Mesenchymal stem cell (in vitro differentiated cells and primary cell): ENCODE data around the gene USP17L15.
"Not testable (repeated sequence)": the region's sequence is repeated elsewhere in the genome, so short reads cannot be mapped to it uniquely, and the experiment has no call there.

Source experiments
- DNase-seq: peaks from one replicate; pipeline ENCODE4 v3.0.0-alpha.2; 2013
- H2AFZ ChIP-seq: one replicate; pipeline ENCODE4 v1.6.1; 2013; ENCODE audit warnings: low read depth, mild to moderate bottlenecking, control low read depth, inconsistent platforms, low read length, moderate library complexity
- H2AK5ac ChIP-seq: 2 replicates; pipeline ENCODE4 v1.6.1; 2013; ENCODE audit warnings: low read length, moderate library complexity, mild to moderate bottlenecking, inconsistent platforms; ENCODE audit not compliant: severe bottlenecking
- H2BK120ac ChIP-seq: one replicate; pipeline ENCODE4 v1.6.1; 2013; ENCODE audit warnings: low read depth, mild to moderate bottlenecking, inconsistent platforms, low read length, moderate library complexity
- H2BK12ac ChIP-seq, 2 experiments: one replicate each; pipeline ENCODE4 v1.6.1; 2013; ENCODE audit warnings: inconsistent platforms in 2 of 2, low read length in 2 of 2, mild to moderate bottlenecking in 2 of 2, moderate library complexity in 2 of 2, control low read depth in 1 of 2
- H2BK15ac ChIP-seq: one replicate; pipeline ENCODE4 v1.6.1; 2013; ENCODE audit warnings: mild to moderate bottlenecking, low read depth, inconsistent platforms; ENCODE audit not compliant: poor library complexity, severe bottlenecking
- H2BK5ac ChIP-seq: 2 replicates; pipeline ENCODE4 v1.6.1; 2013; ENCODE audit warnings: low read depth, mild to moderate bottlenecking, low read length, control low read depth, inconsistent platforms; ENCODE audit not compliant: poor library complexity, severe bottlenecking
- H3K14ac ChIP-seq, 2 experiments: one replicate each; pipeline ENCODE4 v1.6.1; 2013; ENCODE audit warnings: inconsistent platforms in 2 of 2, low read length in 2 of 2, control low read depth in 1 of 2, mild to moderate bottlenecking in 1 of 2, moderate library complexity in 1 of 2
- H3K18ac ChIP-seq, 2 experiments: one replicate each; pipeline ENCODE4 v1.6.1; 2013; ENCODE audit warnings: inconsistent platforms in 2 of 2, low read length in 2 of 2, control low read depth in 1 of 2, low read depth in 1 of 2, mild to moderate bottlenecking in 1 of 2
- H3K23ac ChIP-seq, 2 experiments: one replicate each; pipeline ENCODE4 v1.6.1; 2013; ENCODE audit warnings: inconsistent platforms in 2 of 2, low read length in 2 of 2, mild to moderate bottlenecking in 2 of 2, moderate library complexity in 2 of 2, control low read depth in 1 of 2
- H3K27ac ChIP-seq: 2 replicates; pipeline ENCODE4 v1.5.1; 2013; ENCODE audit warnings: mild to moderate bottlenecking, moderate library complexity, low read length, control low read depth, inconsistent platforms; ENCODE audit not compliant: poor library complexity, severe bottlenecking
- H3K27me3 ChIP-seq, 2 experiments: 2 replicates each; pipeline versions ENCODE4 v1.6.1 to v1.7.0; 2013; ENCODE audit warnings: low read length in 2 of 2, mild to moderate bottlenecking in 2 of 2, moderate library complexity in 2 of 2, control low read depth in 1 of 2, inconsistent platforms in 1 of 2; ENCODE audit not compliant: control insufficient read depth in 1 of 2, insufficient read depth in 1 of 2
- H3K36me3 ChIP-seq, 2 experiments: 2 replicates each; pipeline versions ENCODE4 v1.6.1 to v1.7.0; 2013; ENCODE audit warnings: low read length in 2 of 2, control low read depth in 1 of 2, inconsistent platforms in 1 of 2, low read depth in 1 of 2, mild to moderate bottlenecking in 1 of 2; ENCODE audit not compliant: insufficient read depth in 2 of 2, control insufficient read depth in 1 of 2
- H3K4ac ChIP-seq, 2 experiments: one replicate each; pipeline ENCODE4 v1.6.1; 2013; ENCODE audit warnings: inconsistent platforms in 2 of 2, low read length in 2 of 2, mild to moderate bottlenecking in 2 of 2, moderate library complexity in 2 of 2, control low read depth in 1 of 2, low read depth in 1 of 2
- H3K4me1 ChIP-seq: 2 replicates; pipeline ENCODE4 v1.6.1; 2013; ENCODE audit warnings: low read depth, low read length, control low read depth; ENCODE audit not compliant: control insufficient read depth, insufficient read depth
- H3K4me2 ChIP-seq: 2 replicates; pipeline ENCODE4 v1.6.1; 2013; ENCODE audit warnings: low read length, mild to moderate bottlenecking, inconsistent platforms; ENCODE audit not compliant: poor library complexity, severe bottlenecking
- H3K4me3 ChIP-seq, 2 experiments: 2 replicates each; pipeline versions ENCODE4 v1.5.1 to v1.7.0; 2013; ENCODE audit warnings: low read length in 2 of 2, mild to moderate bottlenecking in 2 of 2, control low read depth in 1 of 2, low read depth in 1 of 2; ENCODE audit not compliant: insufficient read depth in 1 of 2
- H3K79me1 ChIP-seq: replicated peaks from 2 replicates; pipeline ENCODE4 v1.6.1; 2013; ENCODE audit warnings: mild to moderate bottlenecking, control low read depth, low read length, inconsistent platforms; ENCODE audit not compliant: poor library complexity, severe bottlenecking
- H3K9ac ChIP-seq: 2 replicates; pipeline ENCODE4 v1.7.0; 2013; ENCODE audit warnings: mild to moderate bottlenecking, low read length, moderate library complexity
- H3K9me3 ChIP-seq: 2 replicates; pipeline ENCODE4 v1.7.0; 2013; ENCODE audit warnings: mild to moderate bottlenecking, low read length; ENCODE audit not compliant: control insufficient read depth
- H4K8ac ChIP-seq: one replicate; pipeline ENCODE4 v1.6.1; 2013; ENCODE audit warnings: inconsistent platforms, mild to moderate bottlenecking, low read length, moderate library complexity
- H4K91ac ChIP-seq: one replicate; pipeline ENCODE4 v1.6.1; 2013; ENCODE audit warnings: mild to moderate bottlenecking, low read length, inconsistent platforms
- whole genome bisulfite sequencing: methylation state at CpG from one replicate; pipeline ENCODE4 v1.1.7; 2013; ENCODE audit warnings: mixed read lengths; 5-methylcytosine and 5-hydroxymethylcytosine counted together

The USP17L15 gene

GRCh38 chr4:9219852-9220251, 14.3 kb upstream of the USP17L15 start, which contains the start of gene USP17L12:
USP17L12 (plus strand) TSS chr4:9220152; CDS start chr4:9220152, 0 bp downstream.
- WGBS: no CpG with 5 or more reads among the region's 13 CpGs

GRCh38 chr4:9224596-9224995, 9.6 kb upstream of the USP17L15 start, which contains the start of gene USP17L13:
USP17L13 (plus strand) TSS chr4:9224896; CDS start chr4:9224896, 0 bp downstream.
- H2BK120ac ChIP-seq, H3K4me2 ChIP-seq, H3K9ac ChIP-seq, H3K23ac ChIP-seq, H3K14ac ChIP-seq, DNase-seq, H3K9me3 ChIP-seq, H2AK5ac ChIP-seq, H2BK5ac ChIP-seq, H3K27me3 ChIP-seq, H2AFZ ChIP-seq, H3K4ac ChIP-seq, H4K8ac ChIP-seq, H3K4me3 ChIP-seq, H3K18ac ChIP-seq, H2BK15ac ChIP-seq, H2BK12ac ChIP-seq, H3K27ac ChIP-seq, H3K36me3 ChIP-seq, H3K4me1 ChIP-seq, H4K91ac ChIP-seq, H3K79me1 ChIP-seq: not testable (repeated sequence)
- WGBS: no CpG with 5 or more reads among the region's 14 CpGs

More at GRCh38 chr4:9219852-9220251, 14.3 kb upstream of the USP17L15 start, which contains the start of gene USP17L12:
- not testable (repeated sequence) for H4K8ac ChIP-seq, H3K4me2 ChIP-seq, H3K9me3 ChIP-seq, H2AK5ac ChIP-seq, H3K9ac ChIP-seq, H3K79me1 ChIP-seq, H3K23ac ChIP-seq, H3K36me3 ChIP-seq, H3K14ac ChIP-seq, H2BK12ac ChIP-seq, H4K91ac ChIP-seq, H3K27me3 ChIP-seq, H2BK120ac ChIP-seq, H3K18ac ChIP-seq, H2BK15ac ChIP-seq, H3K4ac ChIP-seq, H2AFZ ChIP-seq, H3K4me3 ChIP-seq, H3K27ac ChIP-seq, DNase-seq, H2BK5ac ChIP-seq, H3K4me1 ChIP-seq

GRCh38 chr4:9230249-9230648, 3.9 kb upstream of the USP17L15 start:
- WGBS: no CpG with 5 or more reads among the region's 8 CpGs
- H3K9me3 ChIP-seq, H3K27ac ChIP-seq, H3K14ac ChIP-seq, H3K23ac ChIP-seq, H3K27me3 ChIP-seq, H3K4me3 ChIP-seq, H4K91ac ChIP-seq, H2BK120ac ChIP-seq, DNase-seq, H3K4me1 ChIP-seq, H3K4me2 ChIP-seq, H3K79me1 ChIP-seq, H3K9ac ChIP-seq, H3K18ac ChIP-seq, H4K8ac ChIP-seq, H3K4ac ChIP-seq, H2BK5ac ChIP-seq, H2BK12ac ChIP-seq, H2AK5ac ChIP-seq, H2BK15ac ChIP-seq, H3K36me3 ChIP-seq, H2AFZ ChIP-seq: not testable (repeated sequence)

- H2BK120ac ChIP-seq, H3K27me3 ChIP-seq, H2BK5ac ChIP-seq, H4K8ac ChIP-seq, H2AK5ac ChIP-seq, DNase-seq, H4K91ac ChIP-seq, H3K27ac ChIP-seq, H2BK15ac ChIP-seq, H3K9ac ChIP-seq, H3K23ac ChIP-seq, H3K79me1 ChIP-seq, H3K4ac ChIP-seq, H3K4me2 ChIP-seq, H3K4me1 ChIP-seq, H3K14ac ChIP-seq, H2AFZ ChIP-seq, H3K4me3 ChIP-seq, H2BK12ac ChIP-seq, H3K18ac ChIP-seq, H3K9me3 ChIP-seq, H3K36me3 ChIP-seq: not testable (repeated sequence)
- WGBS: 81% methylated on average over 9 of the region's 12 CpGs
Measured at GRCh38 chr4:9238461-9238860, 4.3 kb downstream of the USP17L15 start.
